SK-N-SH treated with all-trans-retinoic acid at 6 μM for 48 hours (cell line): Measurements from ENCODE around the gene NPHS1.

Source experiments
- ESRRG ChIP-seq: fragments of 250-450 bp; sonication (Bioruptor Pico); IDR thresholded peaks from 2 replicates; pipeline ENCODE4 v1.6.1; 2021; ENCODE audit warnings: mild to moderate bottlenecking
- GLIS3 ChIP-seq: fragments of 250-450 bp; sonication (Bioruptor Pico); IDR thresholded peaks from 2 replicates; pipeline ENCODE4 v1.5.0; 2020; ENCODE audit warnings: mild to moderate bottlenecking, moderate library complexity
- TF ChIP-seq, protein P1 (sequence below): fragments of 250-450 bp; sonication (Bioruptor Pico); IDR thresholded peaks from 2 replicates; pipeline ENCODE4 v1.5.1; 2021; ENCODE audit warnings: mild to moderate bottlenecking, moderate library complexity

DNA sequence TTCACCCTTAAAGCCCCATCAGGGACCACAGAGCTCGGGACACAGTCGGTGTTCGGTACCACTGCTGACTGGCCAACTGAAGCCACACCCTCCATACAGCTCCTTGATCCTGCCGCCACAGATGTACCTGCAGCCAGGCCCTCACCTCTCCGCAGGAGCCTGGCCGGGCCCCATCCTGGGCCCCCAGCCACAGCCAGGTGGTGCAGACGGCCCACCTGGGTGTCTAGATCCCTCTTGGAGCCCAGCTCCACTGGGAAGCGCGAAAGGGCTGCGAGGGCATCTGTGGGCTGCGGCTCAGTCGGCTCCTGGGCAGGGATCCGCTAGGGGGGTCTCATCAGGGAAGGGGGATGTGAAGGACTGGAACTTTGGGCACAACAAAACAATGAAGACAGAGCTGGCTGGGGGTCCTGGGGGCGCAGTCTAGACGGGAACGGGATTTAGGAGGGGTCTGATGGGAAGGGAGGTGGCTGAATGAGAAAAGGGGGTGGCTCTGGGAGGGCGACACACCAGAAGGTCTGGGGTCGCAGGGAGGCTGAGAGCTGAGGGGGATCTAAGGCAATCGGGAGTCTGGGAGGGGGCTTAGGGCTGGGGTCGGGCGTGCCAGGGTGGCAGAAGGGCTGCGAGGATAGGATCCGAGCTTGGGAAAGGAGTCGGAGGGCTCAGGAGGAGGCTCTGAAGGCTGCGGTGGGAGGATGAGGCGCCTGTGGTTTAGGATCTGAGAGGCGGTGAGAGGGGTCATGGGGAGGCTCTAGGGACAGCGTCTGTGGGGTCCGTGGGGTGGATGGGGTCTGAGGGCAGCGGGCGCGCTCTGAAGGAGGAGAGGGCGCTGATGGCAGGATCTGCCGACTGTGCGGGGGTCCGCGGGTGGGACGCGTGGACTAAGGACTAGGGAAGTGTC is 55.4 kb downstream of the NPHS1 start:
- no peak for TF ChIP-seq ESRRG (CRISPR knock-in tag)
- no peak for TF ChIP-seq GLIS3 (CRISPR knock-in tag)
- TF ChIP-seq, protein P1, sequence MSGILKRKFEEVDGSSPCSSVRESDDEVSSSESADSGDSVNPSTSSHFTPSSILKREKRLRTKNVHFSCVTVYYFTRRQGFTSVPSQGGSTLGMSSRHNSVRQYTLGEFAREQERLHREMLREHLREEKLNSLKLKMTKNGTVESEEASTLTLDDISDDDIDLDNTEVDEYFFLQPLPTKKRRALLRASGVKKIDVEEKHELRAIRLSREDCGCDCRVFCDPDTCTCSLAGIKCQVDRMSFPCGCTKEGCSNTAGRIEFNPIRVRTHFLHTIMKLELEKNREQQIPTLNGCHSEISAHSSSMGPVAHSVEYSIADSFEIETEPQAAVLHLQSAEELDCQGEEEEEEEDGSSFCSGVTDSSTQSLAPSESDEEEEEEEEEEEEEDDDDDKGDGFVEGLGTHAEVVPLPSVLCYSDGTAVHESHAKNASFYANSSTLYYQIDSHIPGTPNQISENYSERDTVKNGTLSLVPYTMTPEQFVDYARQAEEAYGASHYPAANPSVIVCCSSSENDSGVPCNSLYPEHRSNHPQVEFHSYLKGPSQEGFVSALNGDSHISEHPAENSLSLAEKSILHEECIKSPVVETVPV (CRISPR knock-in tag): no peak
